T-cell (primary cell): ENCODE results near the gene RAB8B. TPM values are rescaled to one million over a fixed set of nuclear protein-coding genes. Genes with fewer than 3 reads are reported as not detected.

Experiments used
- ATAC-seq, 4 experiments: fragments of 200-7000 bp in 3 of 4; fragments of 150-1000 bp in 1 of 4; cut with Tn5 transposase; replicated peaks in 1 of 4; 1 replicate in 3 of 4; 2 replicates in 1 of 4; pipeline ENCODE4 v1.10.0; 2021; ENCODE audit warnings: moderate library complexity in 3 of 4, mild to moderate bottlenecking in 2 of 4, moderate number of reproducible peaks in 1 of 4
- CTCF ChIA-PET, 2 donors: fragments of 300-600 bp; sonication (Branson Sonifier 250); formaldehyde crosslinking; loops; one replicate each; lab custom pipeline; 2022; ENCODE audit warnings: antibody characterized with exemption in 2 of 2; lab: Charles Lee
- POLR2A ChIA-PET, 2 donors: fragments of 300-600 bp; sonication (Branson Sonifier 250); formaldehyde crosslinking; loops; one replicate each; lab custom pipeline; 2022; ENCODE audit warnings: antibody characterized with exemption in 2 of 2; lab: Charles Lee
- DNase-seq, 35 experiments: peaks; one replicate each; pipeline versions ENCODE4 v3.0.0 to v3.0.0-alpha.2; 2013 to 2023
- H3K27ac ChIP-seq: one replicate; pipeline ENCODE4 v1.5.1; 2013; ENCODE audit warnings: low read length
- H3K27me3 ChIP-seq, 2 experiments: replicated peaks in 1 of 2; 1 replicate in 1 of 2; 2 replicates in 1 of 2; pipeline versions ENCODE4 v1.6.1 to v1.7.0; 2013; ENCODE audit warnings: low read length in 1 of 2, mixed read lengths in 1 of 2; ENCODE audit not compliant: control insufficient read depth in 2 of 2, insufficient read depth in 2 of 2; ENCODE audit errors: extremely low read depth in 1 of 2
- H3K36me3 ChIP-seq, 2 donors: 1 replicate in 1 of 2; 2 replicates in 1 of 2; pipeline versions ENCODE4 v1.6.1 to v1.7.0; 2013; ENCODE audit warnings: low read length in 1 of 2; ENCODE audit not compliant: control insufficient read depth in 2 of 2, insufficient read depth in 1 of 2; ENCODE audit errors: extremely low read depth in 1 of 2
- H3K4me1 ChIP-seq, 2 experiments: 1 replicate in 1 of 2; 2 replicates in 1 of 2; pipeline versions ENCODE4 v1.6.1 to v1.7.0; 2013; ENCODE audit warnings: low read length in 2 of 2, mixed read lengths in 1 of 2; ENCODE audit not compliant: insufficient read depth in 2 of 2, control insufficient read depth in 1 of 2; ENCODE audit errors: extremely low read depth in 1 of 2
- H3K4me3 ChIP-seq, 2 donors: 1 replicate in 1 of 2; 2 replicates in 1 of 2; pipeline versions ENCODE4 v1.5.1 to v1.7.0; 2013; ENCODE audit warnings: mild to moderate bottlenecking in 2 of 2, low read length in 1 of 2, moderate library complexity in 1 of 2; ENCODE audit not compliant: control insufficient read depth in 1 of 2; ENCODE audit errors: extremely low read depth in 1 of 2
- H3K9me3 ChIP-seq: 2 replicates; pipeline ENCODE4 v1.7.0; 2013
- H3K27ac Mint-ChIP-seq, 2 donors: one replicate each; pipeline ENCODE4 v1.8.0; 2020 to 2021; ENCODE audit warnings: mild to moderate bottlenecking in 2 of 2, mixed read lengths in 2 of 2
- H3K27me3 Mint-ChIP-seq, 2 donors: one replicate each; pipeline ENCODE4 v1.8.0; 2021 to 2022; ENCODE audit warnings: mixed read lengths in 2 of 2
- H3K36me3 Mint-ChIP-seq: one replicate; pipeline ENCODE4 v1.8.0; 2021; ENCODE audit warnings: mixed read lengths
- H3K4me1 Mint-ChIP-seq, 3 donors: one replicate each; pipeline ENCODE4 v1.8.0; 2020 to 2022; ENCODE audit warnings: mixed read lengths in 3 of 3, mild to moderate bottlenecking in 1 of 3
- H3K4me3 Mint-ChIP-seq, 3 donors: one replicate each; pipeline ENCODE4 v1.8.0; 2020 to 2022; ENCODE audit warnings: mild to moderate bottlenecking in 3 of 3, mixed read lengths in 3 of 3, moderate library complexity in 3 of 3
- H3K9me3 Mint-ChIP-seq, 3 donors: one replicate each; pipeline ENCODE4 v1.8.0; 2020 to 2022; ENCODE audit warnings: mixed read lengths in 3 of 3
- WGBS: methylation state at CpG from one replicate; pipeline ENCODE4 v1.1.5; 2013; ENCODE audit warnings: missing lambda C conversion rate; ENCODE audit not compliant: insufficient coverage; 5-methylcytosine and 5-hydroxymethylcytosine counted together
- total RNA-seq, 35 experiments: library from RNA in 6 of 35; stranded (reverse) in 6 of 35; fragments of 120-200 nt in 1 of 35; gene quantifications; one replicate each; pipeline versions ENCODE4 v1.2.1 to v1.2.4 and lab custom pipeline; 2013 to 2026

The RAB8B gene
- total RNA-seq, 5 donors from 2014 or later (not counting 1 experiment from before 2014, with no cell fraction given), result 52.2 to 66.7 (median 55.7) TPM

DNA sequence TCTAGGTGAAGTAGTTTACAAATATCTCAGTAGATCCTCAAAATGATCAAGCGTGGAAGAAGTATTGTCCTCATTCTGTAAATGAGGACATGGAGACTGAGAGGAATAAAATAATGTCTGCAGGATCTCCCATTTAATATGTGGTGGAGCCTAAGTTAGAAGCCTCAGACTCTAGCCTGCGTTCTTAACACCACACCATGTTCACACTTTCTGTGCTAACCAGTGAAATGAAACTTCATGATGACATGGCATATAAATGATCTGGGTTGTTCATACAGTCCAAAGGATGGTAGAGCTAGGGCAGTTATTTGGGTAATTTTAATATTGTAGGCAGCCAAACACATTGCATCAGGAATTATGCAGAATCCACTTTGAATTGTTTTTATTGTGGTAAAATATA, 62.9 kb downstream of the RAB8B start:
- WGBS, result no CpG with 5 or more reads among the region's 2 CpGs
- CTCF ChIA-PET, result no interaction called here
- ATAC-seq (no peak), DNase-seq (no peak)
- peaks cover 27 to 34% (median 30%) of the 10 kb centered on the region in 3 donors for H3K4me1 Mint-ChIP-seq
- H3K27ac Mint-ChIP-seq, result peak overlapping the region in 1 of 2 donors; percentile 13
- Histone ChIP-seq H3K4me1 (no peaks in the 10 kb centered on the region), H3K27me3 (no peaks in the 10 kb centered on the region), H3K4me3 (no peak overlapping the region), H3K36me3 (peaks cover 10 to 50% of the 10 kb centered on the region in 2 donors), H3K27ac (no peak overlapping the region), H3K9me3 (no peaks in the 10 kb centered on the region)
- H3K27me3 Mint-ChIP-seq, result no peaks in the 10 kb centered on the region
- no peaks in the 10 kb centered on the region for H3K9me3 Mint-ChIP-seq
- H3K36me3 Mint-ChIP-seq, result peaks cover 56% of the 10 kb centered on the region
- POLR2A ChIA-PET, result interaction anchor here (0.5 to 0.8 kb wide), 2 partner anchors 11 to 392 kb away, joined by 3 read pairs; no protein-coding TSS in a partner anchor
- H3K4me3 Mint-ChIP-seq, result no peak overlapping the region

DNA sequence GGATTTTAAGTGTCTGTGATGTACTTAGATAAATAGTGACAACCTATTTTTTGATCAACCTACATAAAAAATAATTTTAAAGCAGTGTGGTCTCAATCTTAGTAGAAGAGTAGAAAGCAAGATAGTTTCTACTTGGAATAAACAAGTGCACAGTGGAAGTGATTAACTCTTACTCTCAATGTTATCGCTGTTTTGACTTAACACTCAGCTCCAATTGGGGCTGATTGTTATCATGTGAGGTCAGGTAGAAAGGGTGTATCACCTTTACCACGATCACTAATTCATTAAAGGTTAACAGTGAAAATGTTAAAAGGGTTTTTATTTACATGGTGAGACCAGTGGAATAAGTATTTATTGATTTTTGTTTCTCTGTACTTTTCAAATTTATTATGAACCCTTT, 65.6 kb downstream of the RAB8B start:
- Histone ChIP-seq H3K9me3 (no peaks in the 10 kb centered on the region), H3K36me3 (peaks cover 14 to 58% of the 10 kb centered on the region in 2 donors), H3K27me3 (no peaks in the 10 kb centered on the region), H3K4me1 (no peaks in the 10 kb centered on the region), H3K27ac (no peak overlapping the region), H3K4me3 (no peak overlapping the region)
- ChIA-PET POLR2A (no interaction called here), CTCF (interaction anchor here in 1 of 2 donors (1.0 kb wide), 1 partner anchor 89 kb away, joined by 3 read pairs; no protein-coding TSS in a partner anchor)
- Mint-ChIP-seq H3K27me3 (no peaks in the 10 kb centered on the region), H3K9me3 (no peaks in the 10 kb centered on the region), H3K4me1 (peaks cover 18 to 23% (median 21%) of the 10 kb centered on the region in 3 donors), H3K27ac (peak overlapping the region in 1 of 2 donors; percentile 48), H3K36me3 (peaks cover 56% of the 10 kb centered on the region), H3K4me3 (no peak overlapping the region)
- WGBS, result no CpG with 5 or more reads among the region's 2 CpGs
- ATAC-seq, result no peak
- no peak for DNase-seq

- no peak for ATAC-seq
- no peak overlapping the region for H3K4me3 Mint-ChIP-seq
- peaks cover 13 to 20% (median 16%) of the 10 kb centered on the region in 3 donors for H3K4me1 Mint-ChIP-seq
- no peak overlapping the region for H3K4me3 ChIP-seq
- H3K27me3 Mint-ChIP-seq, result no peaks in the 10 kb centered on the region
- no CpG with 5 or more reads among the region's 1 CpG for WGBS
- H3K27ac Mint-ChIP-seq, result peak overlapping the region; percentile 69 to 86
- no peaks in the 10 kb centered on the region for H3K9me3 Mint-ChIP-seq
- H3K27ac ChIP-seq, result no peak overlapping the region
- DNase-seq, result no peak
- ChIA-PET CTCF (interaction anchor here in 1 of 2 donors (1.0 kb wide), 1 partner anchor 89 kb away, joined by 3 read pairs; no protein-coding TSS in a partner anchor), POLR2A (interaction anchor here in 1 of 2 donors (0.6 kb wide), 1 partner anchor 202 kb away, joined by 10 read pairs; no protein-coding TSS in a partner anchor)
- peaks cover 14 to 58% of the 10 kb centered on the region in 2 donors for H3K36me3 ChIP-seq
- no peaks in the 10 kb centered on the region for H3K27me3 ChIP-seq
- H3K4me1 ChIP-seq, result no peaks in the 10 kb centered on the region
- H3K9me3 ChIP-seq, result no peaks in the 10 kb centered on the region
- H3K36me3 Mint-ChIP-seq, result peaks cover 55% of the 10 kb centered on the region
Measured at GRCh38 chr15:63255489-63255990, 66.1 kb downstream of the RAB8B start.

GRCh38 chr15:63256433-63257274, 67.2 kb downstream of the RAB8B start:
- H3K27me3 ChIP-seq, result no peaks in the 10 kb centered on the region
- ATAC-seq (no peak), DNase-seq (no peak)
- ChIA-PET POLR2A (interaction anchor here (0.6 to 0.7 kb wide), 3 partner anchors 8 to 83 kb away, joined by 3 to 5 read pairs (median 4); no protein-coding TSS in a partner anchor), CTCF (interaction anchor here in 1 of 2 donors (0.5 kb wide), 1 partner anchor 24 kb away, joined by 4 read pairs; no protein-coding TSS in a partner anchor)
- Mint-ChIP-seq H3K27me3 (no peaks in the 10 kb centered on the region), H3K4me1 (peaks cover 9 to 20% (median 13%) of the 10 kb centered on the region in 3 donors), H3K27ac (peak overlapping the region; percentile 2 to 34), H3K9me3 (no peaks in the 10 kb centered on the region), H3K4me3 (no peak overlapping the region), H3K36me3 (peaks cover 58% of the 10 kb centered on the region)
- peaks cover 12 to 58% of the 10 kb centered on the region in 2 donors for H3K36me3 ChIP-seq
- no peaks in the 10 kb centered on the region for H3K9me3 ChIP-seq
- no peaks in the 10 kb centered on the region for H3K4me1 ChIP-seq
- H3K4me3 ChIP-seq, result no peak overlapping the region
- WGBS, result no CpG with 5 or more reads among the region's 5 CpGs
- no peak overlapping the region for H3K27ac ChIP-seq

GRCh38 chr15:63258658-63259057, 69.3 kb downstream of the RAB8B start:
- Mint-ChIP-seq H3K36me3 (peaks cover 57% of the 10 kb centered on the region), H3K27ac (no peak overlapping the region), H3K4me3 (no peak overlapping the region), H3K9me3 (no peaks in the 10 kb centered on the region), H3K4me1 (peaks cover 7 to 14% (median 8%) of the 10 kb centered on the region in 3 donors), H3K27me3 (no peaks in the 10 kb centered on the region)
- no peaks in the 10 kb centered on the region for H3K9me3 ChIP-seq
- H3K27me3 ChIP-seq, result no peaks in the 10 kb centered on the region
- H3K4me3 ChIP-seq, result no peak overlapping the region
- no peaks in the 10 kb centered on the region for H3K4me1 ChIP-seq
- H3K36me3 ChIP-seq, result peaks cover 12 to 64% of the 10 kb centered on the region in 2 donors
- H3K27ac ChIP-seq, result no peak overlapping the region
- ChIA-PET POLR2A (interaction anchor here (0.7 kb wide), 2 partner anchors 153 to 217 kb away, joined by 9 to 11 read pairs; no protein-coding TSS in a partner anchor), CTCF (no interaction called here)
- WGBS, result no CpG with 5 or more reads among the region's 2 CpGs
- ATAC-seq, result no peak
- DNase-seq, result no peak

GRCh38 chr15:63260791-63261190, 71.4 kb downstream of the RAB8B start:
- Histone ChIP-seq H3K27me3 (no peaks in the 10 kb centered on the region), H3K4me3 (no peak overlapping the region), H3K27ac (no peak overlapping the region), H3K4me1 (no peaks in the 10 kb centered on the region), H3K36me3 (peaks cover 9 to 71% of the 10 kb centered on the region in 2 donors), H3K9me3 (no peaks in the 10 kb centered on the region)
- Mint-ChIP-seq H3K9me3 (no peaks in the 10 kb centered on the region), H3K36me3 (peaks cover 52% of the 10 kb centered on the region), H3K4me3 (no peak overlapping the region), H3K4me1 (no peaks in the 10 kb centered on the region), H3K27ac (no peak overlapping the region), H3K27me3 (no peaks in the 10 kb centered on the region)
- ChIA-PET CTCF (interaction anchor here in 1 of 2 donors (0.9 kb wide), 1 partner anchor 50 kb away, joined by 3 read pairs; no protein-coding TSS in a partner anchor), POLR2A (no interaction called here)
- DNase-seq (no peak), ATAC-seq (no peak)
- no CpG with 5 or more reads among the region's 5 CpGs for WGBS
